HepG2 (cell line): ENCODE results near the gene CRNKL1. TPM values are rescaled to one million over a fixed set of nuclear protein-coding genes. Genes with fewer than 3 reads are reported as not detected.

ENCODE experiments used
- AGO2 ChIP-seq: fragments of 200-400 bp; formaldehyde crosslinking; optimal IDR thresholded peaks from 2 replicates; pipeline ENCODE3; 2017; ENCODE audit warnings: mild to moderate bottlenecking, low read depth, low read length, moderate library complexity
- ESRRA ChIP-seq: sonication (generic); formaldehyde crosslinking; IDR thresholded peaks from 2 replicates; pipeline ENCODE4 v1.5.1; 2020; ENCODE audit warnings: mild to moderate bottlenecking, low read depth, missing genetic modification reagents
- GTF2F1 ChIP-seq: fragments of 150-350 bp; IDR thresholded peaks from 2 replicates; pipeline ENCODE4 v1.6.1; 2014; ENCODE audit warnings: low read length
- polyA plus RNA-seq, 8 experiments: library from polyadenylated mRNA; depleted of rRNA in 3 of 8; stranded (reverse) in 7 of 8; unstranded in 1 of 8; fragments of >200 nt; fragmentation: Illumina TruSeq in 4 of 8; extraction: Trizol in 4 of 8; gene quantifications; 2 replicates each; pipeline versions ENCODE4 v1.2.1 to v1.2.3, GENCODE V29; 2011 to 2016; ENCODE audit warnings: low read depth in 4 of 8, missing spikeins in 1 of 8, mixed read lengths in 1 of 8; ENCODE audit not compliant: insufficient read depth in 1 of 8
- total RNA-seq, 5 experiments: library from RNA; depleted of rRNA; stranded (reverse); fragments of >200 nt; fragmentation: Illumina TruSeq; extraction: Trizol; gene quantifications; 2 replicates each; pipeline ENCODE4 v1.2.3, GENCODE V29; 2016; ENCODE audit warnings: low read depth in 1 of 5
- TF ChIP-seq, protein P1 (sequence below): sonication (generic); formaldehyde crosslinking; IDR thresholded peaks from 2 replicates; pipeline ENCODE4 v1.8.0; 2022; ENCODE audit warnings: mild to moderate bottlenecking, missing genetic modification reagents, borderline replicate concordance
- TF ChIP-seq, protein P2 (sequence below): sonication (generic); formaldehyde crosslinking; IDR thresholded peaks from 2 replicates; pipeline ENCODE4 v1.8.0; 2022; ENCODE audit warnings: mild to moderate bottlenecking, missing genetic modification reagents; ENCODE audit not compliant: insufficient replicate concordance
- TF ChIP-seq, protein P3 (sequence below): sonication (generic); formaldehyde crosslinking; IDR thresholded peaks from 2 replicates; pipeline ENCODE4 v1.4.0; 2020; ENCODE audit warnings: mild to moderate bottlenecking, missing genetic modification reagents
- TF ChIP-seq, protein P4 (sequence below), 2 experiments: fragments of 450-650 bp in 1 of 2; sonication (generic) in 1 of 2; formaldehyde crosslinking; IDR thresholded peaks; 2 replicates each; pipeline versions ENCODE4 v1.5.0 to v1.8.0; 2020 to 2022; ENCODE audit warnings: mild to moderate bottlenecking in 1 of 2, missing genetic modification reagents in 1 of 2
- TF ChIP-seq, protein P5 (sequence below): IDR thresholded peaks from 2 replicates; pipeline ENCODE4 v1.6.1; 2016
- TF ChIP-seq, protein P6 (sequence below): sonication (generic); formaldehyde crosslinking; IDR thresholded peaks from 2 replicates; pipeline ENCODE4; 2020; ENCODE audit warnings: missing genetic modification reagents, mild to moderate bottlenecking, borderline replicate concordance

Gene CRNKL1
- total and polyA plus RNA-seq, 2 of the 13 experiments (the other 11 are each of a cell fraction or from before 2014, with no cell fraction given) = 12.3 to 64.5 TPM

DNA sequence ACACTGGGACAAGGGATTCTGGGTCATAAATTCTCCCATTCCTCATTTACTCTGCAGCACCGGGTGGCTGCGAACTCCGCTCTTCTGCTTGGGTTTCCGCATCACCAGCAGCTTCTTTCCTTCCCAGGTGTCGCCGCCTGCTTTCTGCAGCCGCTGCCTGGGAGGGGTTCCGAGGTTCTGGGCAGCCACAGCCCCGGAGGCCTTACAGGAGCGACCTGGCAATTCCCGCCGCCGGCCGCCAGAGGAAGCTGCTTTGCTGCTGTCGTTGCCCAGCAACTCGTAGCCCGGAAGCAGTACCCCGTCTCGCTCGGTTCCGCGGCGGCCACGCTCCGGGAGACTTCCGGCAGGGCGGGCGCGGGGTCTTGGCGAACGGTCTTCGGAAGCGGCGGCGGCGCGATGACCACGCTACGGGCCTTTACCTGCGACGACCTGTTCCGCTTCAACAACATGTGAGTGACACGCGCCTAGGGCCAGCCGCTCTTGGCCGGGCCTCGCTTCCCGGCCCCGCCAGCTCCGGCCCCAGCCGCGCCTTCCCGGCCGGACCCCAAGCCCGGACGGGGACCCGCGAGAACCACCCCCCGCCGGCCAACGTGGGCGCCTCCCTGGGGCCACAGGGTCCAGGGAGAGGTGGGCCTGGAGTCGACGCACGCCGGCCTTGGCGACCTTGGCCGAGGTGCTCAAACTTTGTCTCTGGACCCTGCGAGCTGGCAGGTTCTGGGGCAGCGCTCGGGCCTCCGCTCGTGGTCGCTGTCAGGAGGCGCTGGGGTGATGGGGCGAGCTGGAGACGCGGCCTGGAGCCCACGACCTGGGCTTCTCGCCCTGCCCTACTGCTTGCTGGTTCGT is 35.0 kb downstream of the CRNKL1 start, which contains the start of gene NAA20 (continued):
- TF ChIP-seq, protein P1, sequence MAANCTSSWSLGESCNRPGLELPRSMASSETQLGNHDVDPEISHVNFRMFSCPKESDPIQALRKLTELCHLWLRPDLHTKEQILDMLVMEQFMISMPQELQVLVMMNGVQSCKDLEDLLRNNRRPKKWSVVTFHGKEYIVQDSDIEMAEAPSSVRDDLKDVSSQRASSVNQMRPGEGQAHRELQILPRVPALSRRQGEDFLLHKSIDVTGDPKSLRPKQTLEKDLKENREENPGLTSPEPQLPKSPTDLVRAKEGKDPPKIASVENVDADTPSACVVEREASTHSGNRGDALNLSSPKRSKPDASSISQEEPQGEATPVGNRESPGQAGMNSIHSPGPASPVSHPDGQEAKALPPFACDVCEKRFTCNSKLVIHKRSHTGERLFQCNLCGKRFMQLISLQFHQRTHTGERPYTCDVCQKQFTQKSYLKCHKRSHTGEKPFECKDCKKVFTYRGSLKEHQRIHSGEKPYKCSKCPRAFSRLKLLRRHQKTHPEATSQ (CRISPR knock-in tag) = peak; percentile 92; the same call in 1 of the 2 replicates
- TF ChIP-seq, protein P2, sequence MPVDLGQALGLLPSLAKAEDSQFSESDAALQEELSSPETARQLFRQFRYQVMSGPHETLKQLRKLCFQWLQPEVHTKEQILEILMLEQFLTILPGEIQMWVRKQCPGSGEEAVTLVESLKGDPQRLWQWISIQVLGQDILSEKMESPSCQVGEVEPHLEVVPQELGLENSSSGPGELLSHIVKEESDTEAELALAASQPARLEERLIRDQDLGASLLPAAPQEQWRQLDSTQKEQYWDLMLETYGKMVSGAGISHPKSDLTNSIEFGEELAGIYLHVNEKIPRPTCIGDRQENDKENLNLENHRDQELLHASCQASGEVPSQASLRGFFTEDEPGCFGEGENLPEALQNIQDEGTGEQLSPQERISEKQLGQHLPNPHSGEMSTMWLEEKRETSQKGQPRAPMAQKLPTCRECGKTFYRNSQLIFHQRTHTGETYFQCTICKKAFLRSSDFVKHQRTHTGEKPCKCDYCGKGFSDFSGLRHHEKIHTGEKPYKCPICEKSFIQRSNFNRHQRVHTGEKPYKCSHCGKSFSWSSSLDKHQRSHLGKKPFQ = peak; percentile 81
- TF ChIP-seq ESRRA (CRISPR knock-in tag) = peak; percentile 66
- no peak; the same call in 1 of the 2 replicates for TF ChIP-seq GTF2F1
- TF ChIP-seq, protein P3, sequence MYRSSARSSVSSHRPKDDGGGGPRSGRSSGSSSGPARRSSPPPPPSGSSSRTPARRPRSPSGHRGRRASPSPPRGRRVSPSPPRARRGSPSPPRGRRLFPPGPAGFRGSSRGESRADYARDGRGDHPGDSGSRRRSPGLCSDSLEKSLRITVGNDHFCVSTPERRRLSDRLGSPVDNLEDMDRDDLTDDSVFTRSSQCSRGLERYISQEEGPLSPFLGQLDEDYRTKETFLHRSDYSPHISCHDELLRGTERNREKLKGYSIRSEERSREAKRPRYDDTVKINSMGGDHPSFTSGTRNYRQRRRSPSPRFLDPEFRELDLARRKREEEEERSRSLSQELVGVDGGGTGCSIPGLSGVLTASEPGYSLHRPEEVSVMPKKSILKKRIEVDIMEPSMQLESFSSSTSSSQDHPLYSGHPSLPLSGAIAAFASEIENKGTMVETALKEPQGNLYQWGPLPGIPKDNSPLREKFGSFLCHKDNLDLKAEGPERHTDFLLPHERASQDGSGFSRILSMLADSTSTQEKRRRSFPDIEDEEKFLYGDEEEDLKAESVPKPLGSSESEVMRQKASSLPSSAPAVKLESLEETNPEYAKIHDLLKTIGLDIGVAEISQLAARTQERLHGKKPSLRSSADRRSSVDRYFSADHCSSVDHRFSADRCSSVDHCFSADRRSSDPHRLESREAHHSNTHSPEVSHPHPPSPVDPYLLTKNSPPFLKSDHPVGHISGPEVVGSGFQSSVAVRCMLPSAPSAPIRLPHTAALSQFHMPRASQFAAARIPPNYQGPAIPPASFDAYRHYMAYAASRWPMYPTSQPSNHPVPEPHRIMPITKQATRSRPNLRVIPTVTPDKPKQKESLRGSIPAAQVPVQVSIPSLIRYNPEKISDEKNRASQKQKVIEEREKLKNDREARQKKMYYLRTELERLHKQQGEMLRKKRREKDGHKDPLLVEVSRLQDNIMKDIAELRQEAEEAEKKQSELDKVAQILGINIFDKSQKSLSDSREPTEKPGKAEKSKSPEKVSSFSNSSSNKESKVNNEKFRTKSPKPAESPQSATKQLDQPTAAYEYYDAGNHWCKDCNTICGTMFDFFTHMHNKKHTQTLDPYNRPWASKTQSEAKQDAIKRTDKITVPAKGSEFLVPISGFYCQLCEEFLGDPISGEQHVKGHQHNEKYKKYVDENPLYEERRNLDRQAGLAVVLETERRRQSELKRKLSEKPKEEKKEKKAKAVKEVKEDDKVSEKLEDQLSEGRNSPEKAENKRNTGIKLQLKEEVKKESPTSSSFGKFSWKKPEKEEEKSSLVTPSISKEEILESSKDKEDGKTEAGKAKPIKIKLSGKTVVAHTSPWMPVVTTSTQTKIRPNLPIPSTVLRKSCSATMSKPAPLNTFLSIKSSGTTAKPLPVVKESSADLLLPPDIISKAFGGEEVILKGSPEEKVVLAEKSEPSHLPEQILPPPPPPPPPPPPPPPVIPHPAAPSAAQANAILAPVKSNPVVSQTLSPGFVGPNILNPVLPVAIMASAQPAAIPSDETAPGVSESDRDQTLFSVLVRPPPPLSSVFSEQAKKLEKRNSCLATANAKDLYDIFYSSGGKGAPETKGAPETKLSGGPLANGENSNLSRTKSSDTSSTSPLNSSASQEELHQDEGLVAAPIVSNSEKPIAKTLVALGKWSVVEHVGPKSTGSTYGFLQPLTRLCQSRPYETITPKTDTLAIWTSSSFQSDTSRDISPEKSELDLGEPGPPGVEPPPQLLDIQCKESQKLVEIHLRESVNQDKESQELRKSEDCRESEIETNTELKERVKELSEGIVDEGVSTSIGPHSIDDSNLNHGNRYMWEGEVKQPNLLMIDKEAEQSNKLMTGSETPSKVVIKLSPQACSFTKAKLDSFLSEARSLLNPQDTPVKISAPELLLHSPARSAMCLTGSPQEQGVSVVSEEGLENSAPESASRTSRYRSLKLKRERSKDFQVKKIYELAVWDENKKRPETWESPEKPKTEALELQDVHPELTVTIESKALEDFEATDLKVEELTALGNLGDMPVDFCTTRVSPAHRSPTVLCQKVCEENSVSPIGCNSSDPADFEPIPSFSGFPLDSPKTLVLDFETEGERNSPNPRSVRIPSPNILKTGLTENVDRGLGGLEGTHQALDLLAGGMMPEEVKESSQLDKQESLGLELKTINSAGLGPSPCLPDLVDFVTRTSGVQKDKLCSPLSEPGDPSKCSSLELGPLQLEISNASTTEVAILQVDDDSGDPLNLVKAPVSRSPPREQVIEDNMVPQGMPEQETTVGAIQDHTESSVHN = peak; percentile 78; the same call in 1 of the 2 replicates
- TF ChIP-seq, protein P4, sequence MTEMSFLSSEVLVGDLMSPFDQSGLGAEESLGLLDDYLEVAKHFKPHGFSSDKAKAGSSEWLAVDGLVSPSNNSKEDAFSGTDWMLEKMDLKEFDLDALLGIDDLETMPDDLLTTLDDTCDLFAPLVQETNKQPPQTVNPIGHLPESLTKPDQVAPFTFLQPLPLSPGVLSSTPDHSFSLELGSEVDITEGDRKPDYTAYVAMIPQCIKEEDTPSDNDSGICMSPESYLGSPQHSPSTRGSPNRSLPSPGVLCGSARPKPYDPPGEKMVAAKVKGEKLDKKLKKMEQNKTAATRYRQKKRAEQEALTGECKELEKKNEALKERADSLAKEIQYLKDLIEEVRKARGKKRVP (CRISPR knock-in tag; IDR thresholded peaks at IDR 0.05) = peak in 1 of 2 experiments; percentile 83; a peak in 1 of 4 replicates
- TF ChIP-seq, protein P5, sequence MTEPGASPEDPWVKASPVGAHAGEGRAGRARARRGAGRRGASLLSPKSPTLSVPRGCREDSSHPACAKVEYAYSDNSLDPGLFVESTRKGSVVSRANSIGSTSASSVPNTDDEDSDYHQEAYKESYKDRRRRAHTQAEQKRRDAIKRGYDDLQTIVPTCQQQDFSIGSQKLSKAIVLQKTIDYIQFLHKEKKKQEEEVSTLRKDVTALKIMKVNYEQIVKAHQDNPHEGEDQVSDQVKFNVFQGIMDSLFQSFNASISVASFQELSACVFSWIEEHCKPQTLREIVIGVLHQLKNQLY = peak; percentile 41; the same call in 1 of the 2 replicates
- TF ChIP-seq, protein P6, sequence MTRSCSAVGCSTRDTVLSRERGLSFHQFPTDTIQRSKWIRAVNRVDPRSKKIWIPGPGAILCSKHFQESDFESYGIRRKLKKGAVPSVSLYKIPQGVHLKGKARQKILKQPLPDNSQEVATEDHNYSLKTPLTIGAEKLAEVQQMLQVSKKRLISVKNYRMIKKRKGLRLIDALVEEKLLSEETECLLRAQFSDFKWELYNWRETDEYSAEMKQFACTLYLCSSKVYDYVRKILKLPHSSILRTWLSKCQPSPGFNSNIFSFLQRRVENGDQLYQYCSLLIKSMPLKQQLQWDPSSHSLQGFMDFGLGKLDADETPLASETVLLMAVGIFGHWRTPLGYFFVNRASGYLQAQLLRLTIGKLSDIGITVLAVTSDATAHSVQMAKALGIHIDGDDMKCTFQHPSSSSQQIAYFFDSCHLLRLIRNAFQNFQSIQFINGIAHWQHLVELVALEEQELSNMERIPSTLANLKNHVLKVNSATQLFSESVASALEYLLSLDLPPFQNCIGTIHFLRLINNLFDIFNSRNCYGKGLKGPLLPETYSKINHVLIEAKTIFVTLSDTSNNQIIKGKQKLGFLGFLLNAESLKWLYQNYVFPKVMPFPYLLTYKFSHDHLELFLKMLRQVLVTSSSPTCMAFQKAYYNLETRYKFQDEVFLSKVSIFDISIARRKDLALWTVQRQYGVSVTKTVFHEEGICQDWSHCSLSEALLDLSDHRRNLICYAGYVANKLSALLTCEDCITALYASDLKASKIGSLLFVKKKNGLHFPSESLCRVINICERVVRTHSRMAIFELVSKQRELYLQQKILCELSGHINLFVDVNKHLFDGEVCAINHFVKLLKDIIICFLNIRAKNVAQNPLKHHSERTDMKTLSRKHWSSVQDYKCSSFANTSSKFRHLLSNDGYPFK (CRISPR knock-in tag) = peak; percentile 88
- TF ChIP-seq AGO2 = peak; percentile 94
